Stimulated activated CD8-positive, alpha-beta memory T cell treated with anti-CD3 and anti-CD28 coated beads, Interleukin-12 subunit alpha, Interleukin-12 subunit beta, amount 100 ng/mL, for 24 hours (primary cell): ENCODE results near the gene TMEM167B.
A peak's percentile ranks its signal among the peaks of the same experiment; 100 is the strongest.

Source experiments
- DNase-seq: peaks from one replicate; pipeline ENCODE4 v3.0.0-alpha.2; 2020; ENCODE audit errors: extremely low read depth

The TMEM167B gene

GRCh38 chr1:109083501-109083900, 7.1 kb upstream of the TMEM167B start:
- DNase-seq: no peak

- DNase-seq: no peak
These were observed 6.6 kb upstream of the TMEM167B start for GRCh38 chr1:109083923-109084322.

GRCh38 chr1:109084563-109085517, 5.7 kb upstream of the TMEM167B start:
- no peak for DNase-seq

- no peak for DNase-seq
These were observed 1.1 kb upstream of the TMEM167B start for GRCh38 chr1:109089242-109090015.

GRCh38 chr1:109091078-109091838, 694 bp downstream of the TMEM167B start:
- no peak for DNase-seq

GRCh38 chr1:109091839-109092193, 1.3 kb downstream of the TMEM167B start:
- no peak for DNase-seq

- no peak for DNase-seq
These were observed 3.8 kb downstream of the TMEM167B start for GRCh38 chr1:109094377-109094803.

GRCh38 chr1:109094871-109095270, 4.3 kb downstream of the TMEM167B start:
- DNase-seq: no peak

GRCh38 chr1:109095631-109096030, 5.1 kb downstream of the TMEM167B start:
- DNase-seq: no peak

GRCh38 chr1:109096120-109096519, 5.6 kb downstream of the TMEM167B start:
- no peak for DNase-seq

- DNase-seq: peak; percentile 88
These were observed 9.6 kb downstream of the TMEM167B start for GRCh38 chr1:109099938-109100773.

- DNase-seq: no peak
These were observed 14.0 kb downstream of the TMEM167B start for GRCh38 chr1:109104364-109105151.

GRCh38 chr1:109105881-109106280, 15.3 kb downstream of the TMEM167B start:
- no peak for DNase-seq

- no peak for DNase-seq
These were observed 17.2 kb downstream of the TMEM167B start for GRCh38 chr1:109107785-109108184.

GRCh38 chr1:109109906-109110305, 19.3 kb downstream of the TMEM167B start:
- no peak for DNase-seq

- no peak for DNase-seq
These were observed 21.0 kb downstream of the TMEM167B start for GRCh38 chr1:109111386-109112055.

GRCh38 chr1:109112056-109112651, 21.6 kb downstream of the TMEM167B start:
- DNase-seq: no peak

GRCh38 chr1:109112652-109113285, 22.2 kb downstream of the TMEM167B start:
- peak; percentile 66 for DNase-seq
